Measurements from ENCODE around the gene LUZP2. TPM values are rescaled to one million over a fixed set of nuclear protein-coding genes. Genes with fewer than 3 reads are reported as not detected.

LUZP2 gene
- 1 to 10 TPM in 1 of 2 donors, under 1 TPM in 1; 0.28 to 4.1 TPM for total RNA-seq

- H3K27me3 ChIP-seq (replicated peaks; ENCODE audit: insufficient read depth), result no peaks in the 10 kb centered on the region
- peak within 1 kb of the TSS; percentile 26 to 30 for H3K4me3 ChIP-seq
- no peaks in the 10 kb centered on the region for H3K36me3 ChIP-seq
- no peaks in the 10 kb centered on the region for H3K9me3 ChIP-seq
- no peaks in the 10 kb centered on the region for H3K4me1 ChIP-seq (replicated peaks)
- DNase-seq (ENCODE audit: low spot score), result peak; percentile 4
- no peak within 1 kb of the TSS for H3K27ac ChIP-seq
- TF ChIP-seq POLR2AphosphoS5 (IDR thresholded peaks at IDR 0.05) (no peak), CTCF (IDR thresholded peaks at IDR 0.05) (no peak), POLR2A (IDR thresholded peaks at IDR 0.05) (no peak)
- 3% methylated on average over 45 of the region's 65 CpGs for WGBS
- intact Hi-C loops (cut with DNase I), result no loop called here
Observed at GRCh38 chr11:24496736-24497725, at the start of gene LUZP2. Gene LUZP2 (plus strand): TSS chr11:24497053.

GRCh38 chr11:24453129-24453718 is 43.6 kb upstream of the LUZP2 start:
- Histone ChIP-seq H3K27ac (no peak overlapping the region), H3K27me3 (replicated peaks; ENCODE audit: insufficient read depth) (no peaks in the 10 kb centered on the region), H3K4me3 (no peak overlapping the region), H3K4me1 (replicated peaks) (no peaks in the 10 kb centered on the region), H3K9me3 (no peaks in the 10 kb centered on the region), H3K36me3 (no peaks in the 10 kb centered on the region)
- TF ChIP-seq POLR2AphosphoS5 (IDR thresholded peaks at IDR 0.05), result no peak
- WGBS, result 71% methylated on average over 3 of the region's 3 CpGs
- intact Hi-C loops (cut with DNase I), result no loop called here
- no peak for DNase-seq (ENCODE audit: low spot score)

GRCh38 chr11:24457985-24458384 is 38.9 kb upstream of the LUZP2 start:
- Histone ChIP-seq H3K9me3 (no peaks in the 10 kb centered on the region), H3K27ac (no peak overlapping the region), H3K4me3 (no peak overlapping the region), H3K36me3 (no peaks in the 10 kb centered on the region), H3K27me3 (replicated peaks; ENCODE audit: insufficient read depth) (no peaks in the 10 kb centered on the region), H3K4me1 (replicated peaks) (no peaks in the 10 kb centered on the region)
- intact Hi-C loops (cut with DNase I), result no loop called here
- no peak for DNase-seq (ENCODE audit: low spot score)
- no peak for TF ChIP-seq POLR2AphosphoS5 (IDR thresholded peaks at IDR 0.05)

GRCh38 chr11:24470431-24470830 is 26.4 kb upstream of the LUZP2 start:
- 96% methylated on average over 1 of the region's 1 CpG for WGBS

GRCh38 chr11:24471084-24471483 is 25.8 kb upstream of the LUZP2 start:
- Histone ChIP-seq H3K27ac (no peak overlapping the region), H3K9me3 (no peaks in the 10 kb centered on the region), H3K4me3 (no peak overlapping the region), H3K27me3 (replicated peaks; ENCODE audit: insufficient read depth) (no peaks in the 10 kb centered on the region), H3K4me1 (replicated peaks) (no peaks in the 10 kb centered on the region), H3K36me3 (no peaks in the 10 kb centered on the region)
- TF ChIP-seq POLR2AphosphoS5 (IDR thresholded peaks at IDR 0.05) (no peak), POLR2A (IDR thresholded peaks at IDR 0.05) (no peak), CTCF (IDR thresholded peaks at IDR 0.05) (no peak)
- 21% methylated on average over 2 of the region's 2 CpGs for WGBS
- intact Hi-C loops (cut with DNase I), result no loop called here
- DNase-seq (ENCODE audit: low spot score), result no peak

More at GRCh38 chr11:24470431-24470830, 26.4 kb upstream of the LUZP2 start:
- Histone ChIP-seq H3K27ac (no peak overlapping the region), H3K36me3 (no peaks in the 10 kb centered on the region), H3K27me3 (replicated peaks; ENCODE audit: insufficient read depth) (no peaks in the 10 kb centered on the region), H3K4me3 (no peak overlapping the region), H3K9me3 (no peaks in the 10 kb centered on the region), H3K4me1 (replicated peaks) (no peaks in the 10 kb centered on the region)
- DNase-seq (ENCODE audit: low spot score), result no peak
- intact Hi-C loops (cut with DNase I), result no loop called here
- TF ChIP-seq CTCF (IDR thresholded peaks at IDR 0.05) (no peak), POLR2A (IDR thresholded peaks at IDR 0.05) (no peak)
